ENCODE results near the gene NFIB. TPM values are rescaled to one million over a fixed set of nuclear protein-coding genes. Genes with fewer than 3 reads are reported as not detected.

The NFIB gene
- total and polyA plus RNA-seq, 2 experiments from 2014 or later, result 5.3 to 6.0 TPM

DNA sequence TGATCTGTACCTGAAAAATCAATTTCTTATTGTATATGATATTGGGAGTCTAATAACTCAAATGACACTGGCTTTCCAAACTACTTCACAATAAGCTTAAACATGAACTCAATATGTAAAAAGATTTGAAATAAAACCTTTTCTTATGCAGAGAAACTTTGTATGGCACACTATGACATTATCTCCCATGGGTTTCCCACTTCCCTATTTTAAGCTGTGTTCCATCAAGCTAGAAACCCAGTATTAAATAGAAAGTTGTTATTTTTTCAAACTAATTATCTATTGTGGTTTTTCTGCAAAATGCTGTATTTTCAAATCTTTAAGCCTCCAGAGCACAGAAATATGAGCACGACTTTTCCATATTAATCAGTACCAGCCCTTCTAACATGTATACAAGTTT, 174.7 kb downstream of the NFIB start:
- Histone ChIP-seq H3K9me3 (ENCODE audit: low read depth) (no peaks in the 10 kb centered on the region), H2AFZ (no peak overlapping the region), H3K4me3 (no peak overlapping the region), H3K9me2 (ENCODE audit: insufficient read depth) (no peaks in the 10 kb centered on the region), H3K4me1 (ENCODE audit: insufficient read depth) (no peaks in the 10 kb centered on the region), H3K27me3 (replicated peaks; ENCODE audit: insufficient read depth) (no peaks in the 10 kb centered on the region), H4K20me1 (ENCODE audit: insufficient read depth) (no peaks in the 10 kb centered on the region), H3K9ac (no peak overlapping the region), H3F3A (ENCODE audit: insufficient read depth) (no peaks in the 10 kb centered on the region), H3K79me2 (ENCODE audit: insufficient read depth) (no peaks in the 10 kb centered on the region), H3K4me2 (ENCODE audit: unreplicated experiment) (no peak overlapping the region), H3K36me3 (ENCODE audit: low read depth) (no peaks in the 10 kb centered on the region), H3K27ac (no peak overlapping the region)
- TF ChIP-seq EZH2 (IDR thresholded peaks at IDR 0.05; ENCODE audit: insufficient read depth, poor library complexity, severe bottlenecking) (no peak), EZH2phosphoT487 (IDR thresholded peaks at IDR 0.05; ENCODE audit: insufficient read depth, low read depth) (no peak)
- no peak for DNase-seq
- WGBS, 2 experiments (ENCODE audit: low coverage in 1 of 2, low lambda C conversion rate in 2 of 2, missing lambda C conversion rate in 2 of 2), result 96 to 98% methylated on average over 1 of the region's 1 CpG
- in situ Hi-C loops (cut with MboI), result no loop called here

DNA sequence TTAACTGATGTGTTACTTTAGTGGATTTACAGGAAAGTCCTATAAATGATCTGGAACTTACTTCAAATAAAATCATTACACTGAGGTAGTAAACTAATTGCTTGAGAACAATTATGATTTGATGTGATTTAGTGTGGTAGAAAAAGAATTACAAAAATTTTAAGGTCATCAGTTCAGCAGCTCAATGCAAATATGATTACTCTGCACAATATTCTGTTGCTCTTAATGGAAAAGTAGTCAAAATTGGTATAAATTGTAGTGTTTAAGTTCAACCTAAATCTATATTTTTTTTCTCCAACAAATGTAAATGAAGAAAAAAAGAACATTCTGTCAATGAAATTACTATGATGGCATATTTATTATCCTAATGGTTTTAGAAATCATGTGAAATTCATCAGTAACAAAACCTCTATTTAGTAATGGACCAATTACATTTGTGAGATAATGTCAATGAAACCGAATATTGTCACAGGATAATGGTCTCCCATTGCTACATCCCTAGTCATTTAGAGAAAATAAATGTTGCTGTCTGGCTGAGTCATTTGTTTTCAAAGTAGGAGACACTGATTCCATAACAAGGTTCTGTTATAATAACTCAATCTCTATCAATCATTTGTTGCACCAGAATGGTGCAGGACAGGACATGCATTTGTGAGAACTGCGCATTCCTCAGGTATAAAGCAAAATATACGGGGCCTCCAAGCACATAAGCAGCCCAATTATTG, 177.1 kb downstream of the NFIB start:
- no peaks in the 10 kb centered on the region for H3K9me2 ChIP-seq (ENCODE audit: insufficient read depth)
- H3K9me3 ChIP-seq (ENCODE audit: low read depth), result no peaks in the 10 kb centered on the region
- no peaks in the 10 kb centered on the region for H3K79me2 ChIP-seq (ENCODE audit: insufficient read depth)
- no peaks in the 10 kb centered on the region for H3F3A ChIP-seq (ENCODE audit: insufficient read depth)
- DNase-seq, result no peak
- no peak overlapping the region for H2AFZ ChIP-seq
- H3K4me2 ChIP-seq (ENCODE audit: unreplicated experiment), result no peak overlapping the region
- H3K4me3 ChIP-seq, result no peak overlapping the region
- H3K27ac ChIP-seq, result no peak overlapping the region
- in situ Hi-C loops (cut with MboI), result no loop called here
- H3K9ac ChIP-seq, result no peak overlapping the region
- TF ChIP-seq EZH2 (IDR thresholded peaks at IDR 0.05; ENCODE audit: insufficient read depth, poor library complexity, severe bottlenecking) (no peak), EZH2phosphoT487 (IDR thresholded peaks at IDR 0.05; ENCODE audit: insufficient read depth, low read depth) (no peak)
- H3K4me1 ChIP-seq (ENCODE audit: insufficient read depth), result no peaks in the 10 kb centered on the region
- WGBS, 2 experiments (ENCODE audit: low coverage in 1 of 2, low lambda C conversion rate in 2 of 2, missing lambda C conversion rate in 2 of 2), result 95 to 97% methylated on average over 3 of the region's 3 CpGs
- H3K27me3 ChIP-seq (replicated peaks; ENCODE audit: insufficient read depth), result no peaks in the 10 kb centered on the region
- no peaks in the 10 kb centered on the region for H3K36me3 ChIP-seq (ENCODE audit: low read depth)
- H4K20me1 ChIP-seq (ENCODE audit: insufficient read depth), result no peaks in the 10 kb centered on the region

DNA sequence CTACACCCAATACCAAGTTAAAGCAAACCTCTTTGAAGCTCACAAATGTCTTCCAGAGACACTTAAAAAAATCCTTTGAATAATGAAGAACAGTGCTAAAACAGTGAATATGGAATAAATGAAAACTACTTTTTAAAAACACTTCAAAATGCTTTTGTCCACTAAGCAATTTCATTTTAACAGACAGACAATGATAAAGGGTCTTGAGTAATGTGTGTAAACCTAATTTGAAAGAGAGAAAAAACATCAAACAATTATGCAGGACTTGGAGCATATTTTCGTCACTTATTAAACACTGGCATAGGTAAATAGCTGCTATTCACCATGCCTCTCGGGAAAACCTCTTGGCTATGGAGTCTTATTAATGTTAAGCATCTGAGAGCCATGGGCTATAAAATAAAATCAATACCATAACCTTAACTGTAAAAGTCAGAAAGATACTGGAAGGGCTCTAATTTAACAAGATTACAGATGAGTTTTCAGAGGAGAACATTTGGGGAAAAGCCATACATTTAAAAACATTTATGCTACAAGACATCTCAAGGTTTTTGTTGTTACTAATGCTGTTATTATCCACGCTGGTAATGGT, 177.8 kb downstream of the NFIB start:
- Histone ChIP-seq H3K9ac (no peak overlapping the region), H3K4me1 (ENCODE audit: insufficient read depth) (no peaks in the 10 kb centered on the region), H3K4me2 (ENCODE audit: unreplicated experiment) (no peak overlapping the region), H3K27ac (no peak overlapping the region), H3K9me3 (ENCODE audit: low read depth) (no peaks in the 10 kb centered on the region), H3K36me3 (ENCODE audit: low read depth) (no peaks in the 10 kb centered on the region), H3K27me3 (replicated peaks; ENCODE audit: insufficient read depth) (no peaks in the 10 kb centered on the region), H2AFZ (no peak overlapping the region), H3K9me2 (ENCODE audit: insufficient read depth) (no peaks in the 10 kb centered on the region), H3K4me3 (no peak overlapping the region), H4K20me1 (ENCODE audit: insufficient read depth) (no peaks in the 10 kb centered on the region), H3F3A (ENCODE audit: insufficient read depth) (no peaks in the 10 kb centered on the region), H3K79me2 (ENCODE audit: insufficient read depth) (no peaks in the 10 kb centered on the region)
- no peak for DNase-seq
- TF ChIP-seq EZH2phosphoT487 (IDR thresholded peaks at IDR 0.05; ENCODE audit: insufficient read depth, low read depth), result no peak
- TF ChIP-seq EZH2 (IDR thresholded peaks at IDR 0.05; ENCODE audit: insufficient read depth, poor library complexity, severe bottlenecking), result no peak
- WGBS, 2 experiments (ENCODE audit: low coverage in 1 of 2, low lambda C conversion rate in 2 of 2, missing lambda C conversion rate in 2 of 2), result 88 to 90% methylated on average over 3 of the region's 3 CpGs
- in situ Hi-C loops (cut with MboI), result no loop called here

DNA sequence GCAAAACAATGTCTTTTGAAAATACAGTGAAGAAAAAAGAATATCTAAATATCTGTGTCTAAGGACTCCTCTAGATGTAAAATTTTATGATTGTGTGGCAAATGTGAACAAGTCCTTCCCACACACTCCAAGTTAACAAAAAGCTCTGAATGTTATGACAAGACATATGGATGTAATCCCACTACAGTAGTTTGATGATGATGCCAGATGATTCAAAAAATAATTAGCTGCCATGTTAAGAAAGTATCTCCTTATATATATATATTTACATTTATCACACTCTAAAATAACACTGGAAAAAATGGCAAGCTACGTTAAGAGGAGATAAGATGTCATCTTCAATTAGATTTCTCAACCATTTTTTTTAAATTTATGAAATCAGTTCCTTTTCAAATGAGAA, 178.5 kb downstream of the NFIB start:
- in situ Hi-C loops (cut with MboI), result no loop called here
- H3K36me3 ChIP-seq (ENCODE audit: low read depth), result no peaks in the 10 kb centered on the region
- H3K9me2 ChIP-seq (ENCODE audit: insufficient read depth), result no peaks in the 10 kb centered on the region
- no peaks in the 10 kb centered on the region for H4K20me1 ChIP-seq (ENCODE audit: insufficient read depth)
- no peak overlapping the region for H2AFZ ChIP-seq
- no peaks in the 10 kb centered on the region for H3K79me2 ChIP-seq (ENCODE audit: insufficient read depth)
- H3K9me3 ChIP-seq (ENCODE audit: low read depth), result no peaks in the 10 kb centered on the region
- H3K4me1 ChIP-seq (ENCODE audit: insufficient read depth), result no peaks in the 10 kb centered on the region
- H3K27ac ChIP-seq, result no peak overlapping the region
- H3K9ac ChIP-seq, result no peak overlapping the region
- no peak for TF ChIP-seq EZH2 (IDR thresholded peaks at IDR 0.05; ENCODE audit: insufficient read depth, poor library complexity, severe bottlenecking)
- no peak for TF ChIP-seq EZH2phosphoT487 (IDR thresholded peaks at IDR 0.05; ENCODE audit: insufficient read depth, low read depth)
- H3K4me2 ChIP-seq (ENCODE audit: unreplicated experiment), result no peak overlapping the region
- 87 to 100% methylated on average over 1 of the region's 1 CpG for WGBS, 2 experiments (ENCODE audit: low coverage in 1 of 2, low lambda C conversion rate in 2 of 2, missing lambda C conversion rate in 2 of 2)
- H3K27me3 ChIP-seq (replicated peaks; ENCODE audit: insufficient read depth), result no peaks in the 10 kb centered on the region
- no peak for DNase-seq
- H3F3A ChIP-seq (ENCODE audit: insufficient read depth), result no peaks in the 10 kb centered on the region
- H3K4me3 ChIP-seq, result no peak overlapping the region

Measured in GM23248 (cell line).